K562 (cell line): Measurements from ENCODE around the gene GHSR. TPM values are rescaled to one million over a fixed set of nuclear protein-coding genes. Genes with fewer than 3 reads are reported as not detected.

ENCODE experiments used
- ATAC-seq: fragments of 200-7000 bp; cut with Tn5 transposase; 3 replicates; pipeline ENCODE4 v1.9.1; 2020; ENCODE audit warnings: moderate library complexity
- BruUV-seq: library from RNA; stranded (reverse); fragments of 400-500 nt; replicated peaks from 2 replicates; lab custom pipeline; 2021; lab: Mats Ljungman, UMichigan
- CTCF ChIA-PET: fragments of 300-600 bp; formaldehyde crosslinking; extraction: SDS; loops from one replicate; lab custom pipeline; 2021; ENCODE audit warnings: low intra/inter-chr PET ratio; lab: Yijun Ruan, JAX
- POLR2A ChIA-PET: fragments of 300-600, 350-650 bp; sonication (Branson Sonifier 250); formaldehyde crosslinking; extraction: SDS; loops from one replicate; lab custom pipeline; 2021; ENCODE audit warnings: antibody characterized with exemption, inconsistent platforms; lab: Yijun Ruan, JAX
- DNase-seq, 4 experiments: peaks; one replicate each; pipeline versions ENCODE4 v3.0.0 to v3.0.0-alpha.2; 2011 to 2018; ENCODE audit warnings: low spot score in 3 of 4, mixed read lengths in 3 of 4; ENCODE audit errors: extremely low read depth in 1 of 4
- FAIRE-seq: peaks from 2 replicates; lab custom pipeline; 2011; peaks lifted over from hg19 to GRCh38; lab: Jason Lieb, UNC
- H2AFZ ChIP-seq: 2 replicates; pipeline ENCODE4 v1.6.0; 2011; ENCODE audit warnings: low read depth, low read length, control low read depth, inconsistent platforms
- H3K27ac ChIP-seq: fragments of 200-600 bp; 3 replicates; pipeline ENCODE4 v1.8.0; 2011; ENCODE audit warnings: low read depth, mild to moderate bottlenecking, control low read depth, inconsistent platforms, low read length, moderate library complexity, mixed read lengths; ENCODE audit errors: extremely low read depth
- H3K27me3 ChIP-seq, 2 experiments: fragments of 300-600 bp in 1 of 2; 2 replicates in 1 of 2; 3 replicates in 1 of 2; pipeline versions ENCODE4 v1.6.0 to v1.8.0; 2011; ENCODE audit warnings: inconsistent platforms in 2 of 2, low read length in 2 of 2, mild to moderate bottlenecking in 1 of 2, mixed read lengths in 1 of 2, moderate library complexity in 1 of 2; ENCODE audit not compliant: control insufficient read depth in 2 of 2, insufficient read depth in 2 of 2
- H3K36me3 ChIP-seq: fragments of 300-600 bp; 3 replicates; pipeline ENCODE4 v1.8.0; 2011; ENCODE audit warnings: mild to moderate bottlenecking, low read length, inconsistent platforms; ENCODE audit not compliant: control insufficient read depth, insufficient read depth
- H3K4me1 ChIP-seq, 2 experiments: fragments of 200-600 bp in 1 of 2; replicated peaks in 1 of 2; 2 replicates in 1 of 2; 3 replicates in 1 of 2; pipeline versions ENCODE4 v1.5.1 to v1.8.0; 2011; ENCODE audit warnings: inconsistent platforms in 2 of 2, low read length in 2 of 2, mild to moderate bottlenecking in 1 of 2, mixed read lengths in 1 of 2, moderate library complexity in 1 of 2; ENCODE audit not compliant: control insufficient read depth in 2 of 2, insufficient read depth in 2 of 2
- H3K4me2 ChIP-seq: 2 replicates; pipeline ENCODE4 v1.6.1; 2011; ENCODE audit warnings: low read length, control low read depth, inconsistent platforms, mixed read lengths; ENCODE audit not compliant: insufficient read depth
- H3K4me3 ChIP-seq: fragments of 200-600 bp; sonication (generic), shearing (Covaris generic); 2 replicates; pipeline ENCODE4 v1.5.1; 2016; ENCODE audit warnings: control low read depth, inconsistent platforms
- H3K79me2 ChIP-seq: fragments of 200-600 bp; 3 replicates; pipeline ENCODE4 v1.8.0; 2011; ENCODE audit warnings: low read length, inconsistent platforms; ENCODE audit not compliant: control insufficient read depth, insufficient read depth
- H3K9ac ChIP-seq, 2 experiments: 2 replicates each; pipeline versions ENCODE4 v1.6.0 to v1.6.1; 2011; ENCODE audit warnings: low read depth in 2 of 2, low read length in 2 of 2, control low read depth in 1 of 2, inconsistent platforms in 1 of 2, mild to moderate bottlenecking in 1 of 2, mixed read lengths in 1 of 2; ENCODE audit not compliant: insufficient read depth in 1 of 2
- H3K9me1 ChIP-seq: one replicate; pipeline ENCODE4 v1.6.0; 2011; ENCODE audit warnings: inconsistent platforms, mild to moderate bottlenecking, low read length, moderate library complexity; ENCODE audit not compliant: control insufficient read depth, insufficient read depth
- H3K9me3 ChIP-seq: replicated peaks from 2 replicates; pipeline ENCODE4 v1.5.1; 2011; ENCODE audit warnings: low read depth, low read length, inconsistent platforms; ENCODE audit not compliant: control insufficient read depth, insufficient read depth
- H4K20me1 ChIP-seq: replicated peaks from 2 replicates; pipeline ENCODE4 v1.6.1; 2011; ENCODE audit warnings: low read length, inconsistent platforms, mixed read lengths; ENCODE audit not compliant: control insufficient read depth, insufficient read depth
- ELK1 ChIP-seq: sonication (generic); formaldehyde crosslinking; IDR thresholded peaks from 2 replicates; pipeline ENCODE4 v1.8.1; 2022; ENCODE audit warnings: missing genetic modification reagents
- EWSR1 ChIP-seq: fragments of 450-650 bp; IDR thresholded peaks from 2 replicates; pipeline ENCODE4 v1.6.1; 2018; ENCODE audit warnings: borderline replicate concordance, mild to moderate bottlenecking, low read depth, moderate library complexity; ENCODE audit not compliant: partially characterized antibody
- FOXA1 ChIP-seq: fragments of 450-650 bp; IDR thresholded peaks from 2 replicates; pipeline ENCODE4 v1.6.1; 2016; ENCODE audit warnings: mild to moderate bottlenecking, borderline replicate concordance
- FOXJ2 ChIP-seq: fragments of 200-800 bp; sonication (Bioruptor generic); IDR thresholded peaks from 2 replicates; pipeline ENCODE4 v1.6.1; 2016; ENCODE audit warnings: missing genetic modification characterization, missing compliant biosample characterization
- FOXK2 ChIP-seq, 2 experiments: fragments of 450-650 bp; IDR thresholded peaks in 1 of 2; conservative IDR thresholded peaks in 1 of 2; 2 replicates each; pipeline ENCODE4 v1.6.1; 2016; ENCODE audit warnings: low read depth in 2 of 2, mild to moderate bottlenecking in 1 of 2
- HINFP ChIP-seq: fragments of 450-650 bp; conservative IDR thresholded peaks from 2 replicates; pipeline ENCODE4 v1.6.1; 2016; ENCODE audit warnings: missing genetic modification characterization, low read depth, mild to moderate bottlenecking, control low read depth, missing compliant biosample characterization
- NBN ChIP-seq: fragments of 450-650 bp; IDR thresholded peaks from 2 replicates; pipeline ENCODE4 v1.6.1; 2016; ENCODE audit warnings: low read depth, mild to moderate bottlenecking
- NFIX ChIP-seq: fragments of 250-450 bp; sonication (Bioruptor Pico); IDR thresholded peaks from 2 replicates; pipeline ENCODE4 v1.4.0; 2020; ENCODE audit warnings: low read depth, mild to moderate bottlenecking, moderate library complexity
- PBX2 ChIP-seq, 2 experiments: IDR thresholded peaks in 1 of 2; conservative IDR thresholded peaks in 1 of 2; 2 replicates each; pipeline ENCODE4 v1.6.1; 2016; ENCODE audit warnings: low read depth in 2 of 2, mild to moderate bottlenecking in 1 of 2, missing compliant biosample characterization in 1 of 2, missing genetic modification characterization in 1 of 2, moderate library complexity in 1 of 2
- RFX7 ChIP-seq: fragments of 250-450 bp; sonication (Bioruptor Pico); IDR thresholded peaks from 2 replicates; pipeline ENCODE4 v1.5.1; 2021; ENCODE audit warnings: mild to moderate bottlenecking
- ZNF431 ChIP-seq: sonication (generic); formaldehyde crosslinking; IDR thresholded peaks from 2 replicates; pipeline ENCODE4 v1.8.0; 2022; ENCODE audit warnings: mild to moderate bottlenecking, missing genetic modification reagents
- WGBS: fragments of 100-300 bp; shearing (Covaris generic); methylation state at CpG from one replicate; pipeline ENCODE4 v1.1.6; 2016; ENCODE audit warnings: low coverage, mixed read lengths; ENCODE audit not compliant: insufficient coverage; ENCODE audit errors: missing lambda C conversion rate; 5-methylcytosine and 5-hydroxymethylcytosine counted together
- in situ Hi-C: fragments of 300-500 bp; cut with MboI; formaldehyde crosslinking; loops from 4 replicates; pipeline ENCODE4 v1.15.0; 2018; ENCODE audit warnings: inconsistent platforms, mixed read lengths
- intact Hi-C: fragments of 100-400 bp; cut with micrococcal nuclease; formaldehyde crosslinking; loops from 2 replicates; pipeline ENCODE4 v1.14.2; 2022
- polyA plus RNA-seq, 8 experiments: library from polyadenylated mRNA; depleted of rRNA in 4 of 8; stranded (reverse) in 5 of 8; unstranded in 3 of 8; fragments of >200 nt; fragmentation: Nextera tagmentation in 2 of 8; fragmentation: Illumina TruSeq in 1 of 8; extraction: Ambion mirVana in 2 of 8; extraction: Trizol in 1 of 8; gene quantifications; 2 replicates each; pipeline versions ENCODE4 v1.2.1 to v1.2.3, GENCODE V29; 2011 to 2014; ENCODE audit warnings: inconsistent platforms in 1 of 8, missing spikeins in 1 of 8
- total RNA-seq, 7 experiments: library from RNA; depleted of rRNA in 6 of 7; stranded (reverse); fragments of >200 nt in 6 of 7; fragmentation: Illumina TruSeq in 2 of 7; extraction: Trizol in 2 of 7; gene quantifications; 2 replicates each; pipeline versions ENCODE4 v1.2.1 to v1.2.3, GENCODE V29; 2011 to 2021; ENCODE audit warnings: low replicate concordance in 1 of 7

Gene GHSR
- total and polyA plus RNA-seq, 9 of the 15 experiments (the other 6 are each of a cell fraction or from before 2014, with no cell fraction given) = not detected

GRCh38 chr3:172438186-172438585, 10.1 kb downstream of the GHSR start:
- Histone ChIP-seq H3K36me3 (no peaks in the 10 kb centered on the region), H2AFZ (no peak overlapping the region), H3K9me1 (no peaks in the 10 kb centered on the region), H3K9me3 (no peaks in the 10 kb centered on the region), H3K27me3 (peaks cover 0 to 9% of the 10 kb centered on the region in 2 experiments; a peak in 2 of 5 replicates), H3K79me2 (no peaks in the 10 kb centered on the region), H3K4me3 (no peak overlapping the region), H3K9ac (no peak overlapping the region), H3K27ac (no peak overlapping the region), H4K20me1 (no peaks in the 10 kb centered on the region), H3K4me1 (no peaks in the 10 kb centered on the region), H3K4me2 (no peak overlapping the region)
- BruUV-seq = no TSS peak
- DNase-seq (no peak), ATAC-seq (no peak), FAIRE-seq (no peak)
- TF ChIP-seq RFX7 (CRISPR knock-in tag) = no peak
- no peak for TF ChIP-seq PBX2 (CRISPR knock-in tag; IDR thresholded peaks at IDR 0.05; ENCODE audit: low read depth)
- TF ChIP-seq PBX2 (tag; conservative IDR thresholded peaks at IDR 0.05; ENCODE audit: low read depth) = peak; percentile 36; the same call in 1 of the 2 replicates
- 2% methylated on average over 4 of the region's 4 CpGs for WGBS
- in situ Hi-C loops (no loop called here), intact Hi-C loops (no loop called here)
- POLR2A ChIA-PET = no interaction called here
- CTCF ChIA-PET = no interaction called here

GRCh38 chr3:172437713-172438112, 10.5 kb downstream of the GHSR start:
- Histone ChIP-seq H3K4me1 (no peaks in the 10 kb centered on the region), H3K27me3 (peaks cover 0 to 9% of the 10 kb centered on the region in 2 experiments; a peak in 2 of 5 replicates), H3K9ac (no peak overlapping the region), H3K79me2 (no peaks in the 10 kb centered on the region), H3K4me2 (no peak overlapping the region), H2AFZ (no peak overlapping the region), H4K20me1 (no peaks in the 10 kb centered on the region), H3K9me3 (no peaks in the 10 kb centered on the region), H3K4me3 (no peak overlapping the region), H3K27ac (no peak overlapping the region), H3K9me1 (no peaks in the 10 kb centered on the region), H3K36me3 (no peaks in the 10 kb centered on the region)
- no peak for ATAC-seq
- DNase-seq = no peak
- BruUV-seq = no TSS peak
- ChIA-PET CTCF (no interaction called here), POLR2A (no interaction called here)
- in situ Hi-C loops = no loop called here
- FAIRE-seq = no peak
- intact Hi-C loops = no loop called here
- no peak for TF ChIP-seq HINFP (tag)
- TF ChIP-seq FOXA1 = no peak
- no peak for TF ChIP-seq NFIX (CRISPR knock-in tag)
- no peak for TF ChIP-seq NBN
- TF ChIP-seq FOXK2 (conservative IDR thresholded peaks at IDR 0.05 in 1 of 2, IDR thresholded peaks at IDR 0.05 in 1 of 2; ENCODE audit: low read depth in 2 of 2) = no peak
- no peak for TF ChIP-seq FOXJ2 (tag)
- TF ChIP-seq ZNF431 = no peak
- TF ChIP-seq EWSR1 = no peak
- TF ChIP-seq ELK1 (CRISPR knock-in tag) = no peak
